GM18505 (cell line): ENCODE results near the gene VWF.

Experiments used
- ATAC-seq: cut with Tn5 transposase; IDR thresholded peaks from one replicate; pipeline ENCODE4 v1.9.1; 2021; ENCODE audit not compliant: unreplicated experiment
- POLR2A ChIP-seq: IDR thresholded peaks from 4 replicates; pipeline ENCODE4 v1.6.1; 2011; ENCODE audit warnings: borderline replicate concordance; ENCODE audit not compliant: insufficient read depth, insufficient read length; ENCODE audit errors: extremely low read depth

Gene VWF

GRCh38 chr12:5960783-5961182 lies 163.7 kb downstream of the VWF start:
- no peak for ATAC-seq
- TF ChIP-seq POLR2A, result no peak

DNA sequence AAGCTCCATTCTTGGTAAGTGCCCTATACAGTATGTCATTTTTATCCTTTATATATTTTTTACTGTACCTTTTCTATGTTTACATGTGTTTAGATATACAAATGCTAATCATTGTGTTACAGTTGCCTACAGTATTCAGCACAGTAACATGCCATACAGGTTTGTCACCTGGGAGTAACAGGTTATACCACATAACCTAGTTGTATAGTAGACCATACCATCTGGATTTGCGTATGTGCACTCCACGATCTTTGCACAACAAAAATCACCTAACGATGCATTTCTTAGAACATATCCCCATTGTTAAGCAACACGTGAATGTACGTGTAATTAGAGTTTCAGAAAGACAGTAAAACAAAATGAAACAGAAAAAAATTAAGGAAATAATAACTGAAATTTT lies 167.5 kb downstream of the VWF start:
- ATAC-seq, result no peak
- TF ChIP-seq POLR2A, result no peak

GRCh38 chr12:5954661-5955060 lies 169.8 kb downstream of the VWF start:
- TF ChIP-seq POLR2A, result no peak
- no peak for ATAC-seq

- ATAC-seq, result no peak
- no peak for TF ChIP-seq POLR2A
Measured at GRCh38 chr12:5953835-5954586, 170.5 kb downstream of the VWF start.

- ATAC-seq, result no peak
- TF ChIP-seq POLR2A, result no peak
Measured at GRCh38 chr12:5952031-5952430, 172.4 kb downstream of the VWF start.

- ATAC-seq, result no peak
- TF ChIP-seq POLR2A, result no peak
Measured at GRCh38 chr12:5948696-5949095, 175.8 kb downstream of the VWF start.

DNA sequence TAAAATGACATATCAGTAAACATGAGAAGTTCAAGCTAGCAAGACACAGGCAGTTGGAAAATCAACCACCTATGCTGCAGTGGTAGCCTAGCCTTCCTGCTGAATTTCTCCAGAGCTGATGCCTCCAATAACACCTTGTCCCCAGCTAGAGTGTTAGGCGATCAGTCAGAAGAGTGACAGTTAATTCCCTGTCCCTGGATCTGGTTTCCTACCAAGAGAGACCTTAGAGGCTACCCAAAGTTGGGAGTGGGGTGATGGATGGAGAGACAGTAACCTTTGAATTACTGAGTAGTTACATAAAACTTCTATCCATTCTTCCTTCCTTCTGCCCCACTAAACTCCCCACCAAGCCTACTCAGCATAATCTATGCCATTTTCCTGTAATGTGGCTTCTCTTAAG lies 177.5 kb downstream of the VWF start:
- no peak for ATAC-seq
- TF ChIP-seq POLR2A, result no peak

GRCh38 chr12:5946388-5946787 lies 178.1 kb downstream of the VWF start:
- no peak for ATAC-seq
- no peak for TF ChIP-seq POLR2A

DNA sequence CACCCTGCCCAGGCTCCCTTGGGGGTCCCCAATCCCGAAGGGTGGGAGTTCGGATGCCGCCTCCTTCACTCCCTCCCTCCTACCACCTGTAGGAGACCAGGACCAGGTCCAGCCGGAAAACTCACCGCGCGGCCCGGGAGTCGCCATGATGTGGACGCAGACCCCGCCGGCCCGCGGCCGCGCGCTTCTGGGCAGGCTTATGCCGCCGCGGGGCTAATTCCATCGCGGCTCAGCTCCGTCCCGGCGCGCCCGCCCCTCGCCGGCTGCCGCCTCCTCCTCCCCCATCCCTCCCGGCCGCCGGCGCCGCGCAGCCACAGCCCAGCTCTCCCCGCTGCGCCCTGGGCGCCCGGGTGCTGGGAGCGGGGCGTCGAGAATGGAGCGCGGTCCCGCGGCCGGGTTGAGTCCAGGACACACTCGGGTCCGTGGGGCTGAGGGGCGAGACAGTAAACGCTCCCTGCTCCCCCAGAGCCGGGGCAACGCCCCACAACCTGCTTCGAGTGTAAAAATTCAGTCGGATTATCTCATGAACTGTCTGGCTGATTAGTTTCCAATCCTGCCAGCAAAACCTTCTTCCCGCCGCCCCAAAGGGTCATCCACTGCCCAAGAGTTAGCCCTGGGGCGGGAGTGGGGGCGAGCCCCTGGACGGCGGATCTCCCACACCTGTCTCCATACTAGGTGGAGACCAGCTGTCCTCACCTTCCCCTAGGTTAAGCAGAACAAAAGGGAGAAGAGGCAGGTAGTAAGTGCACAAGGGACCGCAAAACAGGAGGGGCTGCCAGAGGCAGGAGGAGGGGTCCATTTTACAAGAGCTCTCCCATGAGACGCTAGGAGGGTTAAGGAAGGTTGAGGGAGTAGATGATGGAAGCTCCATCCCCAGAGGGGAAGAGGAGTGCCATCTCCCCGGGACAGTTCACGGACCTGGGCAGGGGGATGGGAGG lies 179.1 kb downstream of the VWF start, which contains the start of gene ANO2:
TSS of gene ANO2 (minus strand) at position 189 of the 938 bp plus-strand sequence. CDS start at position 147, 42 bp downstream.
- no peak for TF ChIP-seq POLR2A
- ATAC-seq, result no peak

DNA sequence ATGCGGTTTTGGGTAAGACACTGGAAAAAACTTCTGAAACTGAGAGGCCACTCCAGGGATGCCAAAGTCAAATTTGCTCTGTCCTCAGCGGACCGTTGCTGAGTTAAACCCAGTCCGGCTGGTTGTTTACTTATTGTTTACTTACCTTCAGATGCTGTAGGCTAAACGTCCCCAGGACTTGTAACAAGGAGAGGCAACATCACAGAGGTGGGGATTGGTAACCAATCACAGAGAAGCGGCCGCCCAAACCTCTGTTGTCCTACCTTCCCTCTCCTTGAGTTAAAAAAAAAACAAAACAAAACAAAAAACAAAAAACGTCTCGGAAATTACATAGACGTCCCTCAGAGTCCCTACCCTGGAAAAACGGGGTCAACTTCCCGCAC lies 179.8 kb downstream of the VWF start:
- ATAC-seq, result no peak
- no peak for TF ChIP-seq POLR2A

GRCh38 chr12:5944053-5944452 lies 180.4 kb downstream of the VWF start:
- ATAC-seq, result no peak
- TF ChIP-seq POLR2A, result no peak

DNA sequence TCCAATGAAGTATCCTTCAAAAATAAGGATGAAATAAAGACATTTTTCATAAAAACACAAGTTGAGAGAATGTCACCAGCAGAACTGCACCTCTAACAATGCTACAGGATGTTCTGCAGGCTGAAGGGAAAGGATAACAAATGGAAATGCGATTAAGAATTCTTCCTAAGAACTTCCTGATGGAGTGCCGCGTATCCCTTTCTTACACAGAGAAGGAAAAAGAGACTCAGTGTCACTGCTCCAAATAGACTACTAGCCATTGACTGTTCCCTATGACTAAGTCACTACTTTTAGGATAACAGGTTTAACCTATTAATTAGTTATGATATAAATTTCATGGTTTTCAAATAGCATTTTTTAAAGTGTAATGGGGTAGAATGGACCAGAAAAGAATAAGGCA lies 182.6 kb downstream of the VWF start:
- no peak for TF ChIP-seq POLR2A
- ATAC-seq, result no peak

- TF ChIP-seq POLR2A, result no peak
Measured at GRCh38 chr12:5927732-5928516, 196.5 kb downstream of the VWF start.

More at GRCh38 chr12:5927732-5928516, 196.5 kb downstream of the VWF start:
- ATAC-seq, result no peak
